Activated B cell treated with CpG ODN at 0.5 μM for 24 hours (primary cell): ENCODE results near the gene PHOX2A. TPM values are rescaled to one million over a fixed set of nuclear protein-coding genes. Genes with fewer than 3 reads are reported as not detected.

ENCODE experiments used
- ATAC-seq: fragments of 200-7000 bp; cut with Tn5 transposase; one replicate; pipeline ENCODE4 v1.10.0; 2021; ENCODE audit warnings: low read depth, mild to moderate bottlenecking, moderate library complexity
- CTCF ChIA-PET: fragments of 350-600 bp; sonication (Branson Sonifier 250); formaldehyde crosslinking; loops from one replicate; lab custom pipeline; 2021; ENCODE audit warnings: antibody characterized with exemption; lab: Charles Lee
- POLR2A ChIA-PET: fragments of 350-600 bp; sonication (Branson Sonifier 250); formaldehyde crosslinking; loops from one replicate; lab custom pipeline; 2021; ENCODE audit warnings: antibody characterized with exemption; lab: Charles Lee
- DNase-seq: peaks from one replicate; pipeline ENCODE4 v3.0.0; 2022
- H3K27ac Mint-ChIP-seq: one replicate; pipeline ENCODE4 v1.8.0; 2020; ENCODE audit warnings: mixed read lengths
- H3K27me3 Mint-ChIP-seq: one replicate; pipeline ENCODE4 v1.8.0; 2021; ENCODE audit warnings: mixed read lengths
- H3K36me3 Mint-ChIP-seq: one replicate; pipeline ENCODE4 v1.8.0; 2021; ENCODE audit warnings: low read depth, mixed read lengths
- H3K4me1 Mint-ChIP-seq: one replicate; pipeline ENCODE4 v1.8.0; 2021; ENCODE audit warnings: mixed read lengths
- H3K4me3 Mint-ChIP-seq: one replicate; pipeline ENCODE4 v1.8.0; 2020; ENCODE audit warnings: mild to moderate bottlenecking, mixed read lengths
- H3K9me3 Mint-ChIP-seq: one replicate; pipeline ENCODE4 v1.8.0; 2020; ENCODE audit warnings: mixed read lengths
- CTCF ChIP-seq: fragments of 200-600 bp; IDR thresholded peaks from one replicate; pipeline ENCODE4 v1.8.0; 2022; ENCODE audit warnings: antibody characterized with exemption, mild to moderate bottlenecking
- intact Hi-C: fragments of 100-400 bp; cut with micrococcal nuclease; formaldehyde crosslinking; loops from one replicate; pipeline ENCODE4 v1.15.1; 2024
- total RNA-seq: library from RNA; stranded (reverse); gene quantifications from 2 replicates; pipeline ENCODE4 v1.2.3, GENCODE V29; 2022

PHOX2A gene
- total RNA-seq, 1 donor from 2014 or later, result not detected

- Mint-ChIP-seq H3K4me1 (peaks cover 41% of the 10 kb centered on the region), H3K27me3 (peaks cover 33% of the 10 kb centered on the region), H3K27ac (no peak overlapping the region), H3K36me3 (peaks cover 42% of the 10 kb centered on the region), H3K4me3 (no peak overlapping the region), H3K9me3 (no peaks in the 10 kb centered on the region)
- peak; percentile 68 for ATAC-seq
- no peak for TF ChIP-seq CTCF
- DNase-seq, result no peak
- intact Hi-C loops, result loop anchor here (1.0 to 2.0 kb wide), 3 partner anchors 13 to 213 kb away; partner anchors contain the start of gene INPPL1
- CTCF ChIA-PET, result interaction anchor here (0.8 to 1.9 kb wide), 7 partner anchors 11 to 213 kb away, joined by 3 to 11 read pairs (median 4); no protein-coding TSS in a partner anchor
- POLR2A ChIA-PET, result interaction anchor here (0.8 to 3.3 kb wide), 2 partner anchors 10 to 14 kb away, joined by 3 to 21 read pairs; partner anchors contain the start of gene INPPL1
Observed at GRCh38 chr11:72238040-72238450, 5.9 kb downstream of the PHOX2A start.

GRCh38 chr11:72237112-72237931 is 6.7 kb downstream of the PHOX2A start:
- H3K27me3 Mint-ChIP-seq, result peaks cover 25% of the 10 kb centered on the region
- no peak overlapping the region for H3K27ac Mint-ChIP-seq
- no peak overlapping the region for H3K4me3 Mint-ChIP-seq
- ChIA-PET POLR2A (interaction anchor here (3.3 kb wide), 1 partner anchor 13 kb away, joined by 21 read pairs; the partner anchor contains the start of gene INPPL1), CTCF (interaction anchor here (1.0 to 1.9 kb wide), 7 partner anchors 9 to 212 kb away, joined by 3 to 11 read pairs (median 4); no protein-coding TSS in a partner anchor)
- H3K36me3 Mint-ChIP-seq, result peaks cover 50% of the 10 kb centered on the region
- ATAC-seq (no peak), DNase-seq (no peak)
- TF ChIP-seq CTCF, result no peak
- H3K4me1 Mint-ChIP-seq, result peaks cover 45% of the 10 kb centered on the region
- intact Hi-C loops, result no loop called here
- no peaks in the 10 kb centered on the region for H3K9me3 Mint-ChIP-seq

GRCh38 chr11:72236774-72237111 is 7.2 kb downstream of the PHOX2A start:
- no peak for TF ChIP-seq CTCF
- H3K27me3 Mint-ChIP-seq, result peaks cover 20% of the 10 kb centered on the region
- intact Hi-C loops, result no loop called here
- DNase-seq (no peak), ATAC-seq (no peak)
- H3K4me3 Mint-ChIP-seq, result no peak overlapping the region
- H3K36me3 Mint-ChIP-seq, result peaks cover 55% of the 10 kb centered on the region
- no peaks in the 10 kb centered on the region for H3K9me3 Mint-ChIP-seq
- ChIA-PET CTCF (interaction anchor here (1.2 to 1.5 kb wide), 3 partner anchors 10 to 53 kb away, joined by 3 to 4 read pairs (median 3); no protein-coding TSS in a partner anchor), POLR2A (interaction anchor here (3.3 kb wide), 1 partner anchor 13 kb away, joined by 21 read pairs; the partner anchor contains the start of gene INPPL1)
- no peak overlapping the region for H3K27ac Mint-ChIP-seq
- peaks cover 40% of the 10 kb centered on the region for H3K4me1 Mint-ChIP-seq

- Mint-ChIP-seq H3K4me1 (peaks cover 38% of the 10 kb centered on the region), H3K27ac (no peak overlapping the region), H3K9me3 (no peaks in the 10 kb centered on the region), H3K27me3 (peaks cover 16% of the 10 kb centered on the region), H3K36me3 (peaks cover 61% of the 10 kb centered on the region), H3K4me3 (no peak overlapping the region)
- CTCF ChIA-PET, result interaction anchor here (0.8 to 1.5 kb wide), 4 partner anchors 10 to 178 kb away, joined by 3 to 4 read pairs (median 3); no protein-coding TSS in a partner anchor
- intact Hi-C loops, result no loop called here
- ATAC-seq (no peak), DNase-seq (no peak)
- TF ChIP-seq CTCF, result no peak
- POLR2A ChIA-PET, result interaction anchor here (3.3 kb wide), 1 partner anchor 12 kb away, joined by 21 read pairs; the partner anchor contains the start of gene INPPL1
Observed at GRCh38 chr11:72236083-72236697, 7.8 kb downstream of the PHOX2A start.
